Keratinocyte (primary cell): ENCODE data around the gene ANXA8.
A peak's percentile ranks its signal among the peaks of the same experiment; 100 is the strongest.

Experiments
- EZH2 ChIP-seq: IDR thresholded peaks from one replicate; pipeline ENCODE4 v1.6.1; 2012; ENCODE audit warnings: inconsistent platforms, mild to moderate bottlenecking, low read length, moderate library complexity
- TF ChIP-seq, protein P1 (sequence below), 3 experiments: IDR thresholded peaks in 1 of 3; conservative IDR thresholded peaks in 1 of 3; optimal IDR thresholded peaks in 1 of 3; 2 replicates in 2 of 3; 3 replicates in 1 of 3; pipeline versions ENCODE3 to v1.5.1; 2011; ENCODE audit warnings: low read length in 3 of 3, mild to moderate bottlenecking in 3 of 3, moderate library complexity in 2 of 3, control low read depth in 1 of 3, inconsistent platforms in 1 of 3; ENCODE audit not compliant: insufficient read depth in 2 of 3; ENCODE audit errors: extremely low read depth in 1 of 3

DNA sequence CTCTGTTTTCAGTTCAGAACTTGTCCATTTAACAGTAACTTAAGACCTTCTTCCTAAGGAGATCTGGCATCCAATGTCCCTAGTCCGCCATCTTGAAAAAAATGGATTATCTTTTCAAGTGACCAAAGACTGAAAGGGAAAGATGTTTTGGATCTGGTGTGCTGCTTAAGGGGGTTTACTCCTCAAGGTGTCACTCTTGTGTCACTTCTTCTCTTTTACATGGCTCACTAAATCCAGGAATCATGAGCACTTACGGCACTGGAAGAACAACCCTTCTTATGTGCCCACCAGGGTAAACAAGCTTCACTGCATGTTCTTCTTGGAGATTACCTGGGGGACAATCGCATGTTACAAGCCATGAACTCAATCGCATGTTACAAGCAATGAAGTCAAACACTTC lies 43.7 kb downstream of the ANXA8 start:
- TF ChIP-seq, protein P1, sequence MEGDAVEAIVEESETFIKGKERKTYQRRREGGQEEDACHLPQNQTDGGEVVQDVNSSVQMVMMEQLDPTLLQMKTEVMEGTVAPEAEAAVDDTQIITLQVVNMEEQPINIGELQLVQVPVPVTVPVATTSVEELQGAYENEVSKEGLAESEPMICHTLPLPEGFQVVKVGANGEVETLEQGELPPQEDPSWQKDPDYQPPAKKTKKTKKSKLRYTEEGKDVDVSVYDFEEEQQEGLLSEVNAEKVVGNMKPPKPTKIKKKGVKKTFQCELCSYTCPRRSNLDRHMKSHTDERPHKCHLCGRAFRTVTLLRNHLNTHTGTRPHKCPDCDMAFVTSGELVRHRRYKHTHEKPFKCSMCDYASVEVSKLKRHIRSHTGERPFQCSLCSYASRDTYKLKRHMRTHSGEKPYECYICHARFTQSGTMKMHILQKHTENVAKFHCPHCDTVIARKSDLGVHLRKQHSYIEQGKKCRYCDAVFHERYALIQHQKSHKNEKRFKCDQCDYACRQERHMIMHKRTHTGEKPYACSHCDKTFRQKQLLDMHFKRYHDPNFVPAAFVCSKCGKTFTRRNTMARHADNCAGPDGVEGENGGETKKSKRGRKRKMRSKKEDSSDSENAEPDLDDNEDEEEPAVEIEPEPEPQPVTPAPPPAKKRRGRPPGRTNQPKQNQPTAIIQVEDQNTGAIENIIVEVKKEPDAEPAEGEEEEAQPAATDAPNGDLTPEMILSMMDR (optimal IDR thresholded peaks at IDR 0.05 in 1 of 3, IDR thresholded peaks at IDR 0.05 in 1 of 3, conservative IDR thresholded peaks at IDR 0.05 in 1 of 3; ENCODE audit: extremely low read depth in 1 of 3, insufficient read depth in 2 of 3, low read length in 3 of 3) = peak in 1 of 3 experiments; percentile 21
- TF ChIP-seq EZH2 = no peak
